Gastroesophageal sphincter (tissue), 2 donors: ENCODE data around the gene DACT2.

ENCODE experiments used
- EP300 ChIP-seq: sonication (generic); formaldehyde crosslinking; IDR thresholded peaks from one replicate; pipeline ENCODE4 v1.6.1; 2017; ENCODE audit warnings: antibody characterized with exemption, mild to moderate bottlenecking
- POLR2A ChIP-seq, 2 donors: fragments of 450-650 bp; IDR thresholded peaks; one replicate each; pipeline ENCODE4 v1.6.1; 2017; ENCODE audit warnings: antibody characterized with exemption in 2 of 2, mild to moderate bottlenecking in 2 of 2, moderate library complexity in 1 of 2

DNA sequence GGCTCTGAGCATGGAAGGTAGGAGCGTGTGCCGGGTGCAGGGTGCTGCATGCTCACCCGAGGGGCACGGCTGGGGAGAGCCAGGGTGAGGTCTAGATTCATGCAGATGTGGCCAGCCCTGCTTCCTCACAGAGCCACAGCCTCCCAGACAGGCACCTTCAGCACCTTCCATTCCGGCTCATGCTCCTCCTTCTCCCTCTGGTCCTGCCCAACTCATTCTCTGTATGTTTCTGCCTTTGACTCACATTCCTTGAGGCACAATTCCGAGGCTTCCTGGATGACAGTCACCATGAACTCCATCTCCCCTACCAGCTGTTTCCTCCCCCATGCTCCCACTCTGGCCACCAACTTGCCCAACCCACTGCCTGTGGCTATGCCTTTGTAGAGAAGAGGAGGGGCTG is 35.4 kb downstream of the DACT2 start:
- TF ChIP-seq POLR2A (IDR thresholded peaks at IDR 0.05): no peak
- TF ChIP-seq EP300: no peak
